Astrocyte (in vitro differentiated cells and primary cell): ENCODE data around the gene MMP23B. TPM values are rescaled to one million over a fixed set of nuclear protein-coding genes. Genes with fewer than 3 reads are reported as not detected.

Experiments used
- DNase-seq: peaks from one replicate; pipeline ENCODE4 v3.0.0-alpha.2; 2010; ENCODE audit warnings: low read depth
- FAIRE-seq: peaks from 2 replicates; lab custom pipeline; 2011; peaks lifted over from hg19 to GRCh38; lab: Jason Lieb, UNC
- H2AFZ ChIP-seq: 2 replicates; pipeline ENCODE4 v1.6.0; 2012; ENCODE audit warnings: low read depth, low read length, inconsistent platforms
- H3K27ac ChIP-seq: 2 replicates; pipeline ENCODE4 v1.5.1; 2011; ENCODE audit warnings: low read depth, low read length, inconsistent platforms
- H3K27me3 ChIP-seq: 2 replicates; pipeline ENCODE4 v1.6.0; 2011; ENCODE audit warnings: low read length, inconsistent platforms; ENCODE audit not compliant: insufficient read depth
- H3K36me3 ChIP-seq: 2 replicates; pipeline ENCODE4 v1.5.1; 2011; ENCODE audit warnings: low read length, inconsistent platforms; ENCODE audit not compliant: insufficient read depth
- H3K4me1 ChIP-seq: 2 replicates; pipeline ENCODE4 v1.5.1; 2011; ENCODE audit warnings: low read length, inconsistent platforms; ENCODE audit not compliant: insufficient read depth
- H3K4me2 ChIP-seq: 2 replicates; pipeline ENCODE4 v1.6.0; 2012; ENCODE audit warnings: low read length, inconsistent platforms
- H3K4me3 ChIP-seq: 2 replicates; pipeline ENCODE4 v1.5.1; 2011; ENCODE audit warnings: low read depth, mild to moderate bottlenecking, low read length, inconsistent platforms; ENCODE audit not compliant: insufficient read depth
- H3K79me2 ChIP-seq: 2 replicates; pipeline ENCODE4 v1.6.0; 2012; ENCODE audit warnings: mild to moderate bottlenecking, low read length, inconsistent platforms; ENCODE audit not compliant: insufficient read depth
- H3K9ac ChIP-seq: 2 replicates; pipeline ENCODE4 v1.6.0; 2012; ENCODE audit warnings: mild to moderate bottlenecking, low read length, inconsistent platforms
- H3K9me3 ChIP-seq: 2 replicates; pipeline ENCODE4 v1.5.1; 2012; ENCODE audit warnings: low read depth, mild to moderate bottlenecking, low read length, inconsistent platforms; ENCODE audit not compliant: insufficient read depth
- H4K20me1 ChIP-seq: 2 replicates; pipeline ENCODE4 v1.6.0; 2012; ENCODE audit warnings: low read length, inconsistent platforms; ENCODE audit not compliant: insufficient read depth
- H3K27ac Mint-ChIP-seq: one replicate; pipeline ENCODE4 v1.8.0; 2021; ENCODE audit warnings: mild to moderate bottlenecking, mixed read lengths; ENCODE audit not compliant: unreplicated experiment
- H3K27me3 Mint-ChIP-seq: one replicate; pipeline ENCODE4 v1.8.0; 2021; ENCODE audit warnings: low read depth, mixed read lengths; ENCODE audit not compliant: unreplicated experiment
- H3K36me3 Mint-ChIP-seq: one replicate; pipeline ENCODE4 v1.8.0; 2021; ENCODE audit warnings: low read depth, mixed read lengths; ENCODE audit not compliant: unreplicated experiment
- H3K4me1 Mint-ChIP-seq: one replicate; pipeline ENCODE4 v1.8.0; 2021; ENCODE audit warnings: low read depth, mixed read lengths; ENCODE audit not compliant: unreplicated experiment
- H3K4me3 Mint-ChIP-seq: one replicate; pipeline ENCODE4 v1.8.0; 2021; ENCODE audit warnings: mild to moderate bottlenecking, moderate library complexity, mixed read lengths; ENCODE audit not compliant: unreplicated experiment
- H3K9me3 Mint-ChIP-seq: one replicate; pipeline ENCODE4 v1.8.0; 2021; ENCODE audit warnings: mild to moderate bottlenecking, mixed read lengths; ENCODE audit not compliant: unreplicated experiment
- EZH2 ChIP-seq: IDR thresholded peaks from 2 replicates; pipeline ENCODE4 v1.6.1; 2012; ENCODE audit warnings: mild to moderate bottlenecking, low read length, inconsistent platforms; ENCODE audit not compliant: insufficient read depth
- total RNA-seq: library from RNA; stranded (reverse); gene quantifications from 2 replicates; pipeline ENCODE4 v1.2.1, GENCODE V29; 2021
- TF ChIP-seq, protein P1 (sequence below): IDR thresholded peaks from 2 replicates; pipeline ENCODE4 v1.5.1; 2011; ENCODE audit warnings: low read depth, mild to moderate bottlenecking, inconsistent platforms, low read length, moderate library complexity; ENCODE audit not compliant: insufficient read depth

MMP23B gene
- total RNA-seq, 1 donor from 2014 or later = 40.7 TPM

DNA sequence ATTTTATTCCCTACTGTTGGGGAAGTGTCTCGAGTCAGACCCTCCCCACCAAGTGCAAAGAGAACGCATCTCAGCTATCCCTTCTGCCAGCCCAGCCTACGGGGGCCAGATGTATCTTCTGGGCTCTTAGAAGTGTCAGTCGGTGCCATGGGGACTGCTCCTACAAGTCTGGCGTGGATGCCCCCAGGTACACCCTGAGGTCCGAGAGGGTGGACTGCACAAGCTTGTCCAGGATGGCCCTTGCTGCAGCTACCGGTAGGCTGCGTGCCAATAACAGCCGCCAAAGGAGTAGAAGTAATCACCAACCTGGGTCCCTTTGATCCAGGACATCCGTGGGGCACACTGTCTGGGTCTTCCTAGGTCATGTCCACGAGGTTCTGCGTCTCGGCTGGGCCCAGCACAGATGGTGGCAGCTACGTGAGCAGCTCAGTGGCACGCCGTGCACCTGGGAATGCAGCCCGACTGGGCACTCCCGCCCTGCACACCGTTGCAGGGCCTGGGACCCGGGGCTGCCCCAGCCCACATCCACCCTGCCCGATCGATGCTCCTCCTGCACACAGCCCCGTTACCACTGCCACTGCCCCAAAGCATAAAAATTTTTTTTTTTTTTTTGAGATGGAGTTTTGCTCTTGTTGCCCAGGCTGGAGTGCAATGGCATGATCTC lies 48.5 kb upstream of the MMP23B start:
- Mint-ChIP-seq H3K4me3 (no peak overlapping the region), H3K27ac (no peak overlapping the region), H3K27me3 (peaks cover 45% of the 10 kb centered on the region), H3K4me1 (peaks cover under 1% of the 10 kb centered on the region), H3K36me3 (no peaks in the 10 kb centered on the region), H3K9me3 (no peaks in the 10 kb centered on the region)
- H3K4me3 ChIP-seq = no peak overlapping the region
- peaks cover 28% of the 10 kb centered on the region for H3K27me3 ChIP-seq
- no peaks in the 10 kb centered on the region for H3K79me2 ChIP-seq
- no peaks in the 10 kb centered on the region for H3K36me3 ChIP-seq
- DNase-seq (no peak), FAIRE-seq (no peak)
- H3K4me1 ChIP-seq = no peaks in the 10 kb centered on the region
- no peaks in the 10 kb centered on the region for H3K9me3 ChIP-seq
- no peak overlapping the region for H3K9ac ChIP-seq
- H3K27ac ChIP-seq = no peak overlapping the region
- no peaks in the 10 kb centered on the region for H4K20me1 ChIP-seq
- H3K4me2 ChIP-seq = no peak overlapping the region
- H2AFZ ChIP-seq = no peak overlapping the region
- TF ChIP-seq EZH2 = no peak
- TF ChIP-seq, protein P1, sequence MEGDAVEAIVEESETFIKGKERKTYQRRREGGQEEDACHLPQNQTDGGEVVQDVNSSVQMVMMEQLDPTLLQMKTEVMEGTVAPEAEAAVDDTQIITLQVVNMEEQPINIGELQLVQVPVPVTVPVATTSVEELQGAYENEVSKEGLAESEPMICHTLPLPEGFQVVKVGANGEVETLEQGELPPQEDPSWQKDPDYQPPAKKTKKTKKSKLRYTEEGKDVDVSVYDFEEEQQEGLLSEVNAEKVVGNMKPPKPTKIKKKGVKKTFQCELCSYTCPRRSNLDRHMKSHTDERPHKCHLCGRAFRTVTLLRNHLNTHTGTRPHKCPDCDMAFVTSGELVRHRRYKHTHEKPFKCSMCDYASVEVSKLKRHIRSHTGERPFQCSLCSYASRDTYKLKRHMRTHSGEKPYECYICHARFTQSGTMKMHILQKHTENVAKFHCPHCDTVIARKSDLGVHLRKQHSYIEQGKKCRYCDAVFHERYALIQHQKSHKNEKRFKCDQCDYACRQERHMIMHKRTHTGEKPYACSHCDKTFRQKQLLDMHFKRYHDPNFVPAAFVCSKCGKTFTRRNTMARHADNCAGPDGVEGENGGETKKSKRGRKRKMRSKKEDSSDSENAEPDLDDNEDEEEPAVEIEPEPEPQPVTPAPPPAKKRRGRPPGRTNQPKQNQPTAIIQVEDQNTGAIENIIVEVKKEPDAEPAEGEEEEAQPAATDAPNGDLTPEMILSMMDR = no peak

DNA sequence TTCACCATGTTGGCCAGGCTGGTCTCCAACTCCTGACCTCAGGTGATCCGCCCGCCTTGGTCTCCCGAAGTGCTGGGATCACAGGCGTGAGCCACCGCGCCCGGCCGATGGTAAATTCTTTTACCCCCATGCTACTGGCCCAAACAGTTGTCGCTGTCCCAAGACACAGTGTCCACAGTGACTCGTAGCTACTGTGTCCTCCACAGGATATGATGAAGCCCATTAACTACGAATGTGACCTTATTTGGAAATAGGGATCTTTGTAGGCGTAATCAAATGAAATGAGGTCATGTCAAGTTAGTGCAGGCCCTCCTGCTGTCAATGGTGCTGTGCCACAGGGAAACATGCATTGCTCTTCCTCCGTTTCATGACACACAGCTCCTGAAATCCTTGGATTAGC lies 40.5 kb upstream of the MMP23B start:
- TF ChIP-seq, protein P1 = no peak
- TF ChIP-seq EZH2 = no peak
- Histone ChIP-seq H3K27ac (no peak overlapping the region), H3K27me3 (peaks cover 5% of the 10 kb centered on the region)

DNA sequence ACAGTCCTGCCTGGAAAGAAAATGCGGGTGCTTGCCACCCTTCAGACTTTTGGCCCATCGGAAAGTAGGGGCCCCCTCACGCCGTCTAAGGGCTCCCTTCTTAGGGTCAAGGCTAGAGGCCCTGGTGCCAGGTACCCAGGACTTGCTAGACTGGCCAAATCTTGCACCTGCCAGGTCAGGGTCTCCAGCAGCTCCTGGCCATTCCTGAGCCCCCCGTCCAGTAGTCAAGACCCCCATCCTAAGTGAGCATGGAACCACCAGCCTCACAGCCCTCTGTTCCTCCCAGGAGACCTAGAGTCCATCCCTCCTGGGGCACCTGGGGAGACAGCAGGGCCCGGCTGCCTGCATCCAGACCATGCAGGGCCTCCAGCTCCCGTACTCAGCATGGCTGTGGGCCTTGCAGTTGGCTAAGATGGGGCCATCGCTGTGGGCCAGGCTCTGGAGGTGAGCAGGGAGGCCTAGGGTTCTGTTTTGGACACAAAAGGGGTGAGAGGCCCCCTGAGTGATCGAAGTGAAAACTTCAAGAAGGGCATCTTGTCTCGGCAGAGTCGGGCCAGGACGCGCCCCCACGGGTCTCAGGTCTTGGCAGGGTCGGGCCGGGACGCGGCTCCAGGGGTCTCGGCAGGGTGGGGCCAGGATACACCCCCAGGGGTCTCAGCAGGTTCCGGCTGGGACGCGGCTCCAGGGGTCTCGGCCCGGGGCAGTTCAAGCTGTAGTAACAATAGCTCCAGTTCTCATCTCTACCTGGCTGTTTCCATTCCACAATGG lies 38.0 kb upstream of the MMP23B start:
- Mint-ChIP-seq H3K27ac (no peak overlapping the region), H3K27me3 (peaks cover 4% of the 10 kb centered on the region), H3K36me3 (no peaks in the 10 kb centered on the region), H3K4me3 (no peak overlapping the region), H3K4me1 (peaks cover 3% of the 10 kb centered on the region), H3K9me3 (no peaks in the 10 kb centered on the region)
- H3K36me3 ChIP-seq = no peaks in the 10 kb centered on the region
- TF ChIP-seq, protein P1 = no peak
- TF ChIP-seq EZH2 = no peak
- FAIRE-seq (no peak), DNase-seq (no peak)
- H3K79me2 ChIP-seq = no peaks in the 10 kb centered on the region
- no peak overlapping the region for H3K4me3 ChIP-seq
- H3K4me2 ChIP-seq = no peak overlapping the region
- peaks cover 6% of the 10 kb centered on the region for H3K4me1 ChIP-seq
- H3K27me3 ChIP-seq = peaks cover 7% of the 10 kb centered on the region
- no peak overlapping the region for H2AFZ ChIP-seq
- no peak overlapping the region for H3K27ac ChIP-seq
- H3K9me3 ChIP-seq = no peaks in the 10 kb centered on the region
- H4K20me1 ChIP-seq = peaks cover 5% of the 10 kb centered on the region
- H3K9ac ChIP-seq = no peak overlapping the region

More for the DNA sequence above, 40.5 kb upstream of the MMP23B start:
- H3K27ac Mint-ChIP-seq = no peak overlapping the region
- H3K4me3 ChIP-seq = no peak overlapping the region
- no peak overlapping the region for H3K4me3 Mint-ChIP-seq
- H3K9me3 ChIP-seq = no peaks in the 10 kb centered on the region
- no peak for DNase-seq
- H3K4me2 ChIP-seq = no peak overlapping the region
- peak overlapping the region; percentile 50 for H2AFZ ChIP-seq
- no peak overlapping the region for H3K9ac ChIP-seq
- no peaks in the 10 kb centered on the region for H3K79me2 ChIP-seq
- FAIRE-seq = no peak
- no peaks in the 10 kb centered on the region for H4K20me1 ChIP-seq
- no peaks in the 10 kb centered on the region for H3K9me3 Mint-ChIP-seq
- no peaks in the 10 kb centered on the region for H3K36me3 ChIP-seq
- H3K36me3 Mint-ChIP-seq = no peaks in the 10 kb centered on the region
- H3K4me1 ChIP-seq = no peaks in the 10 kb centered on the region
- H3K27me3 Mint-ChIP-seq = peaks cover 4% of the 10 kb centered on the region
- peaks cover 4% of the 10 kb centered on the region for H3K4me1 Mint-ChIP-seq
